ENCODE results near the gene SPPL3.

Gene SPPL3

DNA sequence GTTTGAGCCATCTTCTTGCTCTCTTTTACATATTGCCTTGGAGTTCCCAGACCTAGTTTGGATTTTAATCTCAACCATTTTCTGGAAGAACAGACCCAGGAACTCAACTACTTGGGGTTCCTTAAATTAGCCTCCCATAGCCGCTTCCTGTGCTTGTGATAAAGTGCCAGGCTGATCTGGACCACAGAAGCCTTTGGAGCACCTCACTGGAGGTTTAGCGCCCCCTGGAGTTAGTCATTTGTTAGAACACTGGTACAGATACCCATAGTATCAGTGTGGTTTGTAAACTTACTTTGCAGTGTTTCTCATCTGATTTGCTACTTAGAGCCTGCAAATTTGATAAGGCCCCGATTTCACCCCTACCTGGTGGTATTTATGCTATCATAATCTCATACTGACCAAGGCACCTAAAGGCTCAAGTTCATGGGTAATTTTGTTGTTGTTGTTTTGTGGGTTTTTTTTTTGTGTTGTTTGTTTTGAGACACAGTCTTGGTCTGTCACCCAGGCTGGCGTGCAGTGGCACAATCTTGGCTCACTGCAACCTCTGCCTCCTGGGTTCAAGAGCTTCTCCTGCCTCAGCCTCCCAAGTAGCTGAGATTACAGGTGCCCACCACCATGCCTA is 190.2 kb downstream of the SPPL3 start:
- Histone ChIP-seq H3K27ac (ENCODE audit: low read length) (no peak overlapping the region), H3K36me3 (ENCODE audit: control insufficient read depth in 1 of 2, insufficient read depth in 2 of 2, low read length in 2 of 2) (peaks cover 23 to 42% of the 10 kb centered on the region in 2 donors), H3K27me3 (ENCODE audit: low read depth, low read length) (no peaks in the 10 kb centered on the region), H3K9me3 (ENCODE audit: control insufficient read depth in 1 of 2, low read length in 2 of 2) (no peaks in the 10 kb centered on the region), H3K4me1 (ENCODE audit: control insufficient read depth in 1 of 2, insufficient read depth in 2 of 2, low read length in 2 of 2) (peaks cover 8 to 18% of the 10 kb centered on the region in 2 donors), H3K4me3 (ENCODE audit: low read depth in 1 of 2, low read length in 2 of 2) (no peak overlapping the region)

- Histone ChIP-seq H3K9me3 (ENCODE audit: control insufficient read depth in 1 of 2, low read length in 2 of 2) (no peaks in the 10 kb centered on the region), H3K4me3 (ENCODE audit: low read depth in 1 of 2, low read length in 2 of 2) (no peak overlapping the region), H3K27me3 (ENCODE audit: low read depth, low read length) (no peaks in the 10 kb centered on the region), H3K4me1 (ENCODE audit: control insufficient read depth in 1 of 2, insufficient read depth in 2 of 2, low read length in 2 of 2) (peaks cover 8 to 18% of the 10 kb centered on the region in 2 donors), H3K36me3 (ENCODE audit: control insufficient read depth in 1 of 2, insufficient read depth in 2 of 2, low read length in 2 of 2) (peaks cover 19 to 29% of the 10 kb centered on the region in 2 donors), H3K27ac (ENCODE audit: low read length) (no peak overlapping the region)
Measured at GRCh38 chr12:120712610-120713009, 191.5 kb downstream of the SPPL3 start.
